ENCODE results near the gene ZNF609.

Gene ZNF609

DNA sequence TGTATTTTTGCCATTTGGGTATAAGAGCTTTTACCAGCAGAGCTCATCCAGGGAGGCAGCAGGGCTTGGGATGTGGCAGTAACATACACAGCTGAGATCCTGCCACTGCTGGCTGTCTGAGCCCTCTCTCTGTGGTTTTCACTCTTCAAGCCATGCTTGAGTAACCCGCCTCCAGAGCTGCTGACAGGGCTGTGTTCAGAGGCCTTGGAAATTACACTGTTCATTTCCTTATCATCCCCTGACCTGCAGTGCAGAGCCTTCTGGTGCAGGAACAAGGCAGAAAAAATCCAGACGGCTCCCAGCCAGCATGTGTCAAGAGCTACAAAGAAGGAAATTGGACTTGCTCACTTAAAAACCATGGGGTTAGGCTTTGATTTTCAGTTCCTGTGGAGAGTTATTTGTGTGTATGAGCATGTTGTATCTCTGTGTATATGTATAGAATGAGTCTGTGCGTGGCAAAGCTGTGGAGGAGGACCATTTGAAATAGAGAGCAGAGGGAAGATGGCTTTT, 47.0 kb downstream of the ZNF609 start:
- DNase-seq = no peak

DNA sequence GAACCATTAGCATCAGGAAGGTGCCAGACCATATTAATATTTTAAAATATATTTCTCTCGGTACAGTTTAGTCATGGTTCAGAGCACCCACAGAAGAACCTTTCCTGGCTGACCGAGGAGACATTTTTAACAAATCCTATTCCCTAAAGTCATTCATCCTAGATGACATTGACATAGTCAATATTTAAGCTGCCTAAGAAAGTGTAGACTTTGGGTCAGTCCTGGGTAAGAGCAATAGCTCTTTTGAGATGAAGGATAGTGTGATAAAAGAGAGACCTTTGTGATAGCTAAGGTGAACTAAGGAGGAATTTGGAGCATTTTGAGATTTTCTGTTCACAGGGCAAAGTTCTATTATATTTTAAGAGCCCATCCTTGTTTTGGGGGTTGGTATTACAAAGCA, 47.5 kb downstream of the ZNF609 start:
- no peak for DNase-seq

DNA sequence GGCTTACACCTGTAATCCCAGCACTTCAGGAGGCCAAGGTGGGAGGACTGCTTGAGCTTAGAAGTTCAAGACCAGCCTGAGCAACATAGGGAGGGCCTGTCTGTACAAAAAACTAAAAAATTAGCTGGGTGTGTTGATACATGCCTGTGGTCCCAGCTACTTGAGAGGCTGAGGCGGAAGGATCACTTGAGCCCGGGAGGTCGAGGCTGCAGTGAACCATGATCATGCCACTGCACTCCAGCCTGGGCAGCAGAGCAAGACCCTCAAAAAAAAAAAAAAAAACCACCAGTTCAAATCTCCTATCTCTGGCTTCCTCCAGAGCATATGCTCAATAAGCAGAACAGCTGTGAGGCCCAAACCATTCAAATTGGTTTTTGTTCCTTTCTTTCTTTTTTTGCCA, 53.4 kb downstream of the ZNF609 start:
- no peak for DNase-seq

DNA sequence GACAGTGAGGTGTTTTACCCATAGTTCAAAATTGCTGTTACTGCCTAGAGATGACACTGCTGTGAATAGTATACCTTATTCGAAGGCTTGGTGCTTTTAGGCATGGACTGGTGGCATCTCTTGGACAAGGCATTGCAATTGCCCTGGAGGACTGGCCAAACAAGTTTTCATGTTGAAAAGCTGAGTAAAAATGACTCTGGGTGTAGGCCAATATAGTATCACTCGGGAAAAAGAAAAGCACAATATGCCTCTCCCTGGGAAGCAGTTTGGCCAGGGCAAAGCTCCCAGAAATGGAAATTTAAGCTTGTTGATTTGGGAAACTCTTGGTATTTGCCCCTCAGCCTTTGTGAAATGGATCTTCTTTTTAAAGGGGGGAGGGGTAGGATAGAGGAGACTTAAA, 54.8 kb downstream of the ZNF609 start:
- no peak for DNase-seq

DNA sequence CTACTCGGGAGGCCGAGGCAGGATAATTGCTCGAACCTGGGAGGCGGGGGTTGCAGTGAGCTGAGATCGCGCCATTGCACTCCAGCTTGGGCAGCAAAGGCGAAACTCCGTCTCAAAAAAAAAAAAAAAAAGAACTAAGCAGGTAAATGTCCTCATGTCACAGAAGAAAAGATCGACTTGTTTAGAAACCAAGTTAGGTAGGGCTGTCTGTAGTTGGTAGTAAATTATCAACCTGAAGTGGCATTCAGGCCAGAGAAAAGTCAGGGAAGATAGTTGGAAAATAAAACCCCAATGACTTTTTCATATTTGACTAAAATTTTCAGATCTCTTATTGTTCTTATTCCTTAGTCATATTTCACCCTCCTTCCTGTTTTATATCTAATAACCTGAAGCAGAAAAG, 55.4 kb downstream of the ZNF609 start:
- DNase-seq = no peak

DNA sequence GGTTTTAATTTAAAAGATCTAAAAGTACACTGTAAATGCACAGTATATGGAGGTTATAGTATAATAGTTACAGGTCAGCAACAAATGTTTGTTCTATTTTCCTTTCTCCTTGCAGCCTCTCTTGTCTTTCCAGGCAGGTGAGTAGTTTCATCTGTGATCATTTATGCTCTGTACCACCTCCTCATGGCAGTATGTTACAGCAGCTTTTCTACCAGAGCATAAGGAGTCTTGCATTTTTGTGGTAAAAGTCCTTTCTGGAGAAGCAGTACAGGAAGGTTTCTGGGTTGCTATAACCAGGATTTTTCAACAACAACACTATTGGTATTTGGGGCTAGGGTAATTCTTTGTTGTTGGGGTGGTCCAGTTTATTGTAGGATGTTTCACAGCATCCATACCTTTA, 59.5 kb downstream of the ZNF609 start:
- DNase-seq = no peak

DNA sequence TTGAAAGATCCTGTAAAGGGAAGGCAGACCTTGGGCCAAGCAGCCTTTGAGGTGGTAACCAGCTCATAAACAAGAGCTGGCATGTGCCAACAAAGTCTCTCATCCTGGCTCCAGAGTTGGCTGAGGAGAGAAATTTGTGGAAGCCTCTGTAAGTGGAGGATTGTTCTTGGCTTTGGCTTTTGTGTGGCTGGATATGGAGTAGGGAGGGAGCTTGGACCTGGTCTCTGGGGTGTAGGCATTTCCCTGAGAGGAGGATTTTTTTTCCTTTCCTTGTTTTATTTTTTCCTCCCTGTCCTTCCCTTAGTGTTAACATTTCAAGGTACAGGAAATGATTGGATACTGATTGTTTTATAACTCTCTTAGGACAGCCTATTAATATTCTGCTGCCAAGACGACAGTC, 60.8 kb downstream of the ZNF609 start:
- DNase-seq = no peak

DNA sequence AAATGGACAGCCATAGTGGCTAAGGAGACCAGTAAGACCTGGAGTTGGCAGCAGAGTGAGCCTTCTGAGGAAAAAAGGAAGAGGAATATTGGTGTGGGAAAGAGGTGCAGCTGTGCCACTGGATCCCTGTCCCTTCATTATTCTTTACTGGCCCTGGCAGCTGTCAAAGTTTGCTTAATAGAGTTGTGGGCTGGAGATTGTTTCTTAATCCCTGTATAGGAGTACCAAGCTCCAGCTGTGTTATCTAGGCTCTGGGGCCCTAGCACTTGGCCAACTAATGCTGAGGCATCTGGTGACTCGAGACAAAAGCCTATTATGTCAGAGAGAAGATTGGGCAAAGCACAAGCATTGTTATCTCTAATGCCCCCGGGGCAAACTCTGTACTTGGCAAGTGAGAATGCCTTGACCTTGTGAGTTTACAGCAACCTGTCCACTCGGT, 61.4 kb downstream of the ZNF609 start:
- DNase-seq = no peak

DNA sequence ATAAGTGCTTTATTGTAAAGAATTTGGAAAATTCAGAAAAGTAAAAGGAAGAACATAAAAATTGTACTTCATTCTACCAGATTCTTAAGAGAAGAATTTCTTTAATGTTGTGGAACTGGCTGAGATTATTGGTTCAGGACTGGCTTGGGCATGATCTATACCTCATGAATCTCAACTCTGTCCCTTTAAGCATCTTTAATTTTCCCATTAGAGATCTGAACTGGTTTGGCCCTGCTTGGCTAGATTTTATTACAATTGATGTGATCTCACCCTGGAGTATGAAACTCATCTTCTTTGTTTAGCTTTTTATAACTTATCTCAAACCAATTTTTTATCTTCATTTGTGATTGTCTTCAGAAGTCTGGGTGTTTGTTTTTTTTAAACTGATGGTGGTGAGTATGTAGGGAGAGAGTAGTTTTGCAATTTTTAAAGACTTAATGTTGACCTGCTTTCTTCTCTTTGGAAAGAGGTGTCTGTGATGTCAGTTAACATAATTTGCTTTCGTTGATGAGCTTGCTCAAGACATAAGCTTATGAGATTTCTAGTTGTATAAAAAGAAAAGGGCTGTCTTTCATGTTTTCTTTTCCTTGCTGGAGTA, 61.9 kb downstream of the ZNF609 start:
- DNase-seq = no peak

DNA sequence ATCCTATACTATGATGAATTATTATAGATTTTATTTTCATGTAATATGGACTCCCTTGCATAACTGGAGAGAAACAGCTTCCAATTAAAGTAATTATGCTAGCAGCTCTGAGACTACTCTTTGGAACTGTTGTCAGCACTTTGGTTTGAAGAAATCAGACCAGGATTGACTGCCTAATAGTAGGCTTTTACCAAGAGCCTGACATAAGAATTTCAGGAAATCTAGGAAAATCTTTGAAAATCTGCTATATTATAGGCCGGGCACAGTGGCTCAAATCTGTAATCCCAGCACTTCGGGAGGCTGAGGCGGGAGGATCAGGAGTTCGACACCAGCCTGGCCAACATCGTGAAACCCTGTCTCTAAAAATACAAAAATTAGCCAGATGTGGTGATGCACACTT, 62.9 kb downstream of the ZNF609 start:
- no peak for DNase-seq

DNA sequence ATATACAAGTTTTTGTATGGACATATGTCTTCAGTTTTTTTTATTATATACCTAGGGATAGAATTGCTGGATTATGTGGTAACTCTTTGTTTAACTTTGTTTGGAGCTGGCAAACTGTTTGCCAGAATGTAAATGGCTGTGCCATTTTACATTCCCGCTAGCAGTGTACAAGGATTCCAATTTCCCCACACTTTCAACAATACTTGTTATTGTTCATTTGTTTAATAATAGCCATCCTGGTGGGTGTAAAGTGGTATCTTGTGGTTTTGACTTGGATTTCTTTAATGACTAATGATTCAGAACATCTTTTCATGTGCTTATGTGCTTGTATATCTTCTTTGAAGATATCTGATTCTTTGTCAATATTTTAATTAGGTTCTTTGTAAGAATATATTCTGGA, 64.4 kb downstream of the ZNF609 start:
- no peak for DNase-seq

DNA sequence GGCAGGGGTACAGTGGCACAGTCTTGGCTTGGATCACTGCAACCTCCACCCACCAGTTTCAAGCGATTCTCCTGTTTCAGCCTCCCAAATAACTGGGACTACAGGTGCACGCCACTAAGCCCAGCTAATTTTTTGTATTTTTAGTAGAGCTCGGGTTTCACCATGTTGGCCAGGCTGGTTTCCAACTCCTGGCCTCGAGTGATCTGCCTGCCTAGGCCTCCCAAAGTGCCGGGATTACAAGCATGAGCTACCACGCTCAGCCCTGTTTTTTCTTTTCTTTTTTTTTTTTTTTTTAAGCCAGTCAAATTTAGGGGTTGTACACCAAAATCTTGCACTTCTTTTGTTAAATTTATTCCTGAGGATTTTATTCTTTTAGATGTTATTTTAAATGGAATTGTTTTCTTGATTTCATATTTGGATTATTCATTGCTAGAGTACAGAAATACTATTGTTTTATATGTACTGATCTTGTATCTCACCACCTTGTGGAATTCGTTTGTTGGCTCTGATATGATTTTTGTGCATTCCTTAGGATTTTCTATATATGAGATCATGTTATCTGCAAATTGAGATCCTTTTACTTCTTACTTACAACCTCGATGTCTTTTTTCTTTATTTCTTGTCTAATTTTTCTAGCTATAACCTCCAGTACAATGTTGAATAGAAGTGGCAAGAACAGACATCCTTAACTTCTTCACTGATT, 65.6 kb downstream of the ZNF609 start:
- DNase-seq = no peak

DNA sequence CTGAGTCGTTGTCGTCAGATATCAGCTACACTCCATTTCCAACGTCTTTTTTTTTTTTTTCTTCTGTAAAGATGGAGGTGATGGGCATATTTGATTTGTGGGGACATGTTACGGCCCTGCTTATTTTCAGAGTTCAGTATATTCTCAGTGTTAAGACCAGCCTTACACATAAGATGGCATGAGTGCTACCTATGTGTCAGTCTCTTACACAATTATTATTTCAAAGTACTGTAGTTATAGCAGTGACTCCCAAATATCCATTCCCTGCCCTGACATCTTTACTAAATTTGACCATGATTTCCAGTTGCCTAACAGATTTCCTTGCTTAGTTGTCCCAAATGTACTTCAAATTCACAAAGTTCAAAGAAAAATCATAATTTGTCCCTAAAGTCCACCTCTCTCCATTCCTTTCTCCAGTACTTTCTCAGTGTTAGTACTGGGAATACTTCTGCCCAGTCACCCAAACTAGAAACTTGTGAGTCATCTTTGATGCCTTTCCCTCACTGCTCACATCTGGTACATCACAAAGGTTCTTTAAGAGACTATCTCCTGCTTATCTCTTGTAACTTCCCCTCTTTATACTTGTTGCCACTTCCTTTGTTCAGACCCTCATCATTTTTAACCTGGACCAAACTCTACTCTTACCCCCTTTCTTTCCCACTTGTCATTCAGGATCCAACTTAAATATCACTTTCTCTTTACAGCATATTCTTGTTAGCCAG, 67.0 kb downstream of the ZNF609 start:
- no peak for DNase-seq

DNA sequence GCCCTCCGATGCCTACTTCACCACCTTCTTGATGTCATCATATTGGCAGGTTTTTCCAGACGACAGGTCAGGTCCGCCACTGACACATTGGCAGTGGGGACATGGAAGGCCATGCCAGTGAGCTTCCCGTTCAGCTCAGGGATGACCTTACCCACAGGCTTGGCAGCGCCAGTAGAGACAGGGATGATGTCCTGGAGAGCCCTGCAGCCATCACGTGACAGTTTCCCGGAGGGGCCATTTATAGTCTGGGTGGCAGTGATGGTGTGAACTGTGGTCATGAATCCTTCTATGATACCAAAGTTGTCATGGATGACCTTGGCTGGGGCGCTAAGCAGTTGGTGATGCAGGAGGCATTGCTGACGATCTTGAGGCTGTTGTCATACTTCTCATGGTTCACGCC, 68.5 kb downstream of the ZNF609 start:
- no peak for DNase-seq

DNA sequence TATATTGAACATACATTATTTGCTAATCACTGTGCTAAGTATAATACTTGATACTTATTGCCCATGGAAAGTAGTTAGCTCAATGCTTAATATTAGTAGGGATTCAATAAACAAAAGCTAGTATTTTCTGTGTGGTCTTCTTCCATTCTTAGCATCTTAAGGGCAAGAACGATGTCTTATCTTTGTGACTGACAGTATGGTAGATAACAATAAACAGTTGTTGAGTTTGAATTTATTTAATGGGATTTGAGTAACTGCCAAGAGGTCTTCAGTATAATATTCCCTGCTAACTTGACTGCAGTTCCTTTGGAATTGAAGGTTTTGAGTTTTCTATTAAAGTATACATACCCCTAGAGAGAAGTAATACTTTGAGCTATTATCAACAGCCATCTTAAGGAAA, 70.1 kb downstream of the ZNF609 start:
- no peak for DNase-seq

DNA sequence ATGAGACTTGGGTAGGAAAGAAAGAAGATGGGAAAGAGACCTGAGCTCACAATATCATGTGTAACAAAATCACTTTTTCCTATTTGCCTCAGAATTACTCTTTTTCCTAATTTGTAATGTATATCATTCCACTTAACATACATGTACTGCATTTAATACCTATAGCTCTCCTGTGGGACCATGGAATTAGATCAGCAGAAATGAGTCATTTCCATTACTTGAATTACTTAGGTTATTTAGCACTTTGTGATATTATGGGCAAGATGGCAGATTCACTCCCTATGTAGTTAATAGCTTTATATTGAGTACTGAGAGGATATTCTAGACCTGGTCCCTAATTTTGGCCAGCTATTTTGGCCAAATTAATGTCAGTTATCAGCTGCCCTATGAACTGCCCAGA, 70.5 kb downstream of the ZNF609 start:
- no peak for DNase-seq

DNA sequence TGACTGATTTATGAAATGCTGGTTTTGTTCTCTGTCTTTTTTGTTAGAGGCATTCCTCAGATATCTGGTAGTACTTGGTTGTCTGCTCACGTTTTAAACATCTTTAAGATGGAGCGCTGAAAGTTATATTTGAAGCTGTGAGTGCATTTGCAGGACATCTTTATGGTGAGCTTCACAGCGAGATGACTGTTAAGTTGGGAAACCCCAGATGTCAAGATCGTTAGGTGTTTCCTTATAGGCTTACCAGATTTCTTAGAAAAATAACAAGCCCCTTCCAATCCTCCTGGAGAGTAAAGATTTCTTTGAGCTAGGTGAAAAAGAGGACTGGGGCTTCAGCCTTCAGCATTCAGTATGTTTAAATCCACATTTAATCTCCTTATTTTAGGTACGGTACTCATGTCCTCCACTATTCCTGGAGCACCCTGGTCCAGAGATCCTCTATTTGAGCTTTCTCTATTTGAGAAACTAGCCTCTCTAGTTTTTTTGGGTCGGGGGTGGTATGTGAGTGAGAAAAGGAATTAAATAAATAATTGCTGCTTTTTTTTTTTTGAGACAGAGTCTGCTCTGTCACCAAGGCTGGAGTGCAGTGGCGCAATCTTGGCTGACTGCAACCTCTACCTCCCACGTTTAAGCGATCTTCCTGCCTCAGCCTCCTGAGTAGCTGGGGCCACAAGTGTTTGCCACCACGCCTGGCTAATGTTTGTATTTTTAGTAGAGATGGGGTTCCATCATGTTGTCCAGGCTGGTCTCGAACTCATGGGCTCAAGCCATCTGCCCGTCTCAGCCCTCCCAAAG, 72.3 kb downstream of the ZNF609 start:
- no peak for DNase-seq

DNA sequence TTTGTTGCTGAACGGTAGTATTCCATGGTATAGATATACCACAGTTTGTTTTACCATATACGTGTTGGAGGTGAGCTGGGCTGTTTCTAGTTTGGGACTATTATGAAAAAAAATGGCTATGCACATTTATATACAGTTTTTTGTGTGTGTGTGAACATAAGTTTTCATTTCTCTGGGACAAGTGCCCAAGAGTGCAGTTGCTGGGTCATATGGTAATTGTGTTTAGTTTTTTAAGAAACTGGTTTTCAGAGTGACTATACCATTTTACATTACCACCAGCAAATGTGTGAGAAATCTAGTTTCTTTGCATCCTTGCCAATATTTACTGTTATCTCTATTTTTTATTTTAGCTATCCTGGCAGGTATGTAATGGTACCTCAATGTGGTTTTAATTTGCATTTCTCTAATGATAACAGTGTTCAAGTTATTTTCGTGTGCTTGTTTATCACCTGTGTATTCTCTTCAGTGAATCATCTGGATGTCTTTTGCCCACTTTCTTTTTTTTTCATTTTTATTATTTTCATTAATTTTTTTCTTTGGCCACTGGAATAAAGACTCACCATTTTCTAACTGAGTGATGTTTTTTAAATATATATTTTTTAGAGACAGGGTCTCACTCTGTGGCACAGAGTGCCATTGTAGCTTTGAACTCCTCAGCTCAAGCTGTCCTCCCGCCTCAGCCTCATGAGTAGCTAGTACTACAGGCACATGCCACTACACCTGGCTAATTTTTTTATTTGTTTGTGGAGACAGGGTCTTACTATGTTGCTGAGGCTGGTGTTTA, 75.3 kb downstream of the ZNF609 start:
- DNase-seq = no peak

DNA sequence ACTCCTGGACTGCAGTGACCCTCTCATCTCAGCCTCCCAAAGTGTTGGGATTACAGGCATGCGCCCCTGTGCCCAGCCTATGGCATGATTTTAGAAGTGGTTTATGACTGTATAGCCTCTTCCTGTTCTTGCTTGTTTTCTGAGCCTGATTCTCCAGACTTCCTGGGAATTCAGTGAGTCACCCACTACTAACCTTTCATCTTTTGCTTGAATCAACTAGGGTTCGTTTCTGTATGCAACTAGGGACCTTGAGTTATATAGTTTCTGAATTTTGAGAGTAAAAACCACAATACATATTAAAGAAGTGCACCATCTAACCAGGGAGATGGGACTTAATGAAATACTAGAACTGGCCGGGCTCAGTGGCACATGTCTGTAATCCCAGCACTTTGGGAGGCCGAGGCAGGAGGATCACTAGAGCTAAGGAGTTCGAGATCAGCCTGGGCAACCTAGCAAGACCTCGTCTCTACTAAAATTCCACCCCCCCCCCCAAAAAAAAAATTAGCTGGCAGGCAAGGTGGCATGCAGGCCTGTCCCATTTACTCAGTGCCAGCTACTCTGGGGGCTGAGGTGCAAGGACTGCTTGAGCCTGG, 76.0 kb downstream of the ZNF609 start:
- DNase-seq = no peak

DNA sequence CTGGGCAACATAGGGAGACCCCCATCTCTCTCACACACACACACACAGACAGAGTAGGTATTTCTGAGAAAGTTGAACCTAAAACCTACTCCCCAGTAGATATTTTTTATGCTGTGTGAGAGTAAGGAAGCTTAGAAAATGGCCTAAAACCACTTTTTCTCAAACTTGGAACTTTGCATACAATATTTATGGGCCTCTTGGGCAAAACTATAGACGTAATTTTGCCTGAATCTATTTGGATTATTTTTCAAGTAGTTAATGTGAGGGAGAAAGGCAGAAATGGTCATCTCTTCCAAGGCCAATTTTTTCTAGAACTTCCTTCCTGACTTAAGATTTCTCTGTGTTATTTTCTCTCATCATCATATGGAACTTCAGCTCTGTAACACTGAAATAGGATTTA, 81.7 kb downstream of the ZNF609 start:
- no peak for DNase-seq

DNA sequence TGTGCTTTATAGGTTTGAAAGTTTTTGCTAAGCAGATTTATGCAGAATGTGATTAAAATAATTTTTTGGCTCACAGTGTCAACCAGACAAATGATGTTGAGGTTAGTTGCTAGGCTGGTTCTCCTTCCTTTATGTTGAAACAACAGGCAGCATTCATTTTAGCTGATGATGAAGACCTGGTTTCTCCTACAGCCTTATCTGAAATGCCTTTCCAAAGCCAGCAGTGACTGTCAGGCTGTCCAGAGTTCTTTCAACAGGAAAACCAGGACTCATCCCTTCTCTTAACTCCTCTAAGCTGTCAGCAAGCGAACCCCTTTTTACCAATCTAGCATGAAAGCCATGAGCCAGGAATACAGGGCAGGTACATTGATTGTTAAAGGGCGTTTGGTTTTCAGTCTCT, 84.1 kb downstream of the ZNF609 start:
- DNase-seq = no peak

DNA sequence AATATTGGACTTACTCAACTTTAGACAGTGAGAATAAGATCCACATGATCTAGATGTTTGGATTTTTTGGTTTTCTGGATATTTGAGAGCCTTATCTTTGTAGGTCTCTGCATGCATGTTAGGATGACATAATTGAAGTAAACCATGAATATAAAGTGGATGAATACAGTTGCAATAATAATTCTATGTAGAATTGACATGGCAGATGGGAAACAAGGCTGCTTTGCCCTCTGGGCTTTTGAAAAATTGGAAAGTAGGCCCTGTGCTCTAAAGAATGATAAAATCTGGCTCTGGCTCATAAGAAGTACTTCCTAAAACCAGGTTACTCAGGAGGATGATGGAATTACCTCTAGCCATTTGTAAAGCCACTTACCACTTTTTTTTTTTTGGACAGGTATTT, 86.9 kb downstream of the ZNF609 start:
- no peak for DNase-seq

All from T-helper 9 cell (primary cell).